ENCODE data around the gene LAMC1. TPM values are rescaled to one million over a fixed set of nuclear protein-coding genes. Genes with fewer than 3 reads are reported as not detected.

The LAMC1 gene
- total and polyA plus RNA-seq, 2 donors (not counting 1 experiment from before 2014, with no cell fraction given): 11.5 to 34.0 TPM

DNA sequence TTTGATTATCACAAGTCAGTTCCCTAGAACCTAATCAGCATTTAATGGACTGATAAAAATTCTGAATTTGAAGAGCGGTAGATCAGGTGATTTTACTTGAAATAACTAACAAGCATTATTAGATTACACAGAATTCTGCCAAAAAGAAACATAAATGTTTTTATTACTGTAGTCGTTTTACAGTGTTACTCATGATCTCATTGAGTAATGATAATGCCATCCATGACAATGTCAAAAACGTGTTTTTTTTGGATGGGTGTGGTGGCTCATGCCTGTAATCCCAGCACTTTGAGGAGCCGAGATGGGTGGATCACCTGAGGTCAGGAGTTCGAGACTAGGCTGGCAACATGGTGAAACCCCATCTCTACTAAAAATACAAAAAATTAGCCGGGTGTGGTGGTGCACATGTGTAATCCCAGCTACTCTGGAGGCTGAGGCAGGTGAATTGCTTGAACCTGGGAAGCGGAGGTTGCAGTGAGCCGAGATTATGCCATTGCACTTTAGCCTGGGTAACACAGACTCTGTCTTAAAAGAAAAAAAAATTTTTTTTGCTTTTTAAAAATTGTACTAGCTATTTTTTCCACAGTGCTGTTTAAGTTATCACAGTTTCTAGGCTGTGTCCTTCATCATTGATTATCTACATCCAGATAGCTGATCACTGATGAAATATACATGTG, 56.6 kb downstream of the LAMC1 start:
- no peaks in the 10 kb centered on the region for H3K9me3 Mint-ChIP-seq (ENCODE audit: insufficient read depth)
- Histone ChIP-seq H3K9ac (ENCODE audit: low read length) (no peak overlapping the region), H3K4me3 (ENCODE audit: control extremely low read depth in 1 of 5, extremely low read depth in 1 of 5, insufficient read depth in 1 of 5, low read depth in 2 of 5, low read length in 4 of 5) (no peak overlapping the region), H3K79me2 (ENCODE audit: control insufficient read depth, insufficient read depth, low read length) (peaks cover 90% of the 10 kb centered on the region), H3K9me3 (ENCODE audit: control extremely low read depth in 1 of 3, control insufficient read depth in 2 of 3, insufficient read depth in 1 of 3, low read length in 2 of 3) (no peaks in the 10 kb centered on the region), H2AFZ (ENCODE audit: insufficient read depth, low read depth, low read length, poor library complexity, severe bottlenecking) (no peak overlapping the region), H3K27me3 (replicated peaks in 1 of 4; ENCODE audit: control extremely low read depth in 1 of 4, control insufficient read depth in 3 of 4, insufficient read depth in 4 of 4, low read length in 3 of 4) (no peaks in the 10 kb centered on the region), H4K20me1 (ENCODE audit: control insufficient read depth, insufficient read depth, low read length, poor library complexity, severe bottlenecking) (peaks cover 47% of the 10 kb centered on the region), H3K4me1 (ENCODE audit: control insufficient read depth in 2 of 2, insufficient read depth in 2 of 2, low read length in 2 of 2) (peaks cover 0 to 5% of the 10 kb centered on the region in 2 donors), H3K27ac (ENCODE audit: low read length in 2 of 2) (no peak overlapping the region), H3K36me3 (replicated peaks in 1 of 2; ENCODE audit: control extremely low read depth in 1 of 2, control insufficient read depth in 1 of 2, extremely low read depth in 1 of 2, insufficient read depth in 2 of 2, low read length in 1 of 2) (no peaks in the 10 kb centered on the region), H3K4me2 (replicated peaks; ENCODE audit: low read depth, low read length, poor library complexity, severe bottlenecking) (no peak overlapping the region)
- TF ChIP-seq CTCF (IDR thresholded peaks at IDR 0.05) (no peak), EZH2 (IDR thresholded peaks at IDR 0.05; ENCODE audit: borderline replicate concordance, insufficient read depth, low read depth, low read length, poor library complexity, severe bottlenecking) (no peak)
- 90% methylated on average over 2 of the region's 8 CpGs for WGBS (ENCODE audit: insufficient coverage)
- ChIA-PET CTCF (no interaction called here), POLR2A (interaction anchor here (1.0 kb wide), 1 partner anchor 28 kb away, joined by 4 read pairs; no protein-coding TSS in a partner anchor)
- intact Hi-C loops (cut with micrococcal nuclease): no loop called here
- DNase-seq (no peak), ATAC-seq (ENCODE audit: low read depth) (no peak)
- no peak overlapping the region for H3K27ac Mint-ChIP-seq
- H3K27me3 Mint-ChIP-seq: peaks cover 11% of the 10 kb centered on the region
- peaks cover 23% of the 10 kb centered on the region for H3K4me1 Mint-ChIP-seq
- H3K4me3 Mint-ChIP-seq: no peak overlapping the region

DNA sequence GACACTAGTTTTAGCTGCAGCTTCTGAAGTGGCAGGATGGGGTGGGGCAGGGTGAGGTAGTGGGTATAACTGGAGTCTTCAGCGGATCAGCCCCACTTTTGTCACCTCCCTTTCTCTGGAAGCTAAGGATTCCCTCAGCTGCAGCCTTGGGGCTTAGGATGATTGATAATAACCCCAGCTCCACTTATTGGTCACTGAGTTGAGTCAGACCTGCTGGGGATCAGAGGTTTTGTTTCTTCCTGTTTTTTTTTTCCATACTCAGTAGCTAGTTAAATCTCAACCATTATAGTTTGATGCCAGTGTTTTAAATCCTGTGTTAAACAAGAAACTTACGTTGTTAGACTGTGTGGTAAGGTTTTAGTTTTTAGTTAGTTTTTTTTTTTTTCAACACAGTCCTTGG, 57.2 kb downstream of the LAMC1 start:
- TF ChIP-seq CTCF (IDR thresholded peaks at IDR 0.05): no peak
- no peak for TF ChIP-seq EZH2 (IDR thresholded peaks at IDR 0.05; ENCODE audit: borderline replicate concordance, insufficient read depth, low read depth, low read length, poor library complexity, severe bottlenecking)
- WGBS (ENCODE audit: insufficient coverage): 80% methylated on average over 1 of the region's 2 CpGs
- H3K9me3 ChIP-seq (ENCODE audit: control extremely low read depth in 1 of 3, control insufficient read depth in 2 of 3, insufficient read depth in 1 of 3, low read length in 2 of 3): no peaks in the 10 kb centered on the region
- no peak overlapping the region for H3K4me3 ChIP-seq (ENCODE audit: control extremely low read depth in 1 of 5, extremely low read depth in 1 of 5, insufficient read depth in 1 of 5, low read depth in 2 of 5, low read length in 4 of 5)
- POLR2A ChIA-PET: interaction anchor here (1.0 kb wide), 1 partner anchor 29 kb away, joined by 4 read pairs; no protein-coding TSS in a partner anchor
- H3K27me3 ChIP-seq (replicated peaks in 1 of 4; ENCODE audit: control extremely low read depth in 1 of 4, control insufficient read depth in 3 of 4, insufficient read depth in 4 of 4, low read length in 3 of 4): no peaks in the 10 kb centered on the region
- Mint-ChIP-seq H3K4me3 (no peak overlapping the region), H3K9me3 (ENCODE audit: insufficient read depth) (no peaks in the 10 kb centered on the region), H3K27ac (no peak overlapping the region), H3K4me1 (peaks cover 26% of the 10 kb centered on the region), H3K27me3 (peaks cover 10% of the 10 kb centered on the region)
- no peak overlapping the region for H3K4me2 ChIP-seq (replicated peaks; ENCODE audit: low read depth, low read length, poor library complexity, severe bottlenecking)
- CTCF ChIA-PET: no interaction called here
- DNase-seq (no peak), ATAC-seq (ENCODE audit: low read depth) (no peak)
- no peaks in the 10 kb centered on the region for H3K36me3 ChIP-seq (replicated peaks in 1 of 2; ENCODE audit: control extremely low read depth in 1 of 2, control insufficient read depth in 1 of 2, extremely low read depth in 1 of 2, insufficient read depth in 2 of 2, low read length in 1 of 2)
- no peak overlapping the region for H3K27ac ChIP-seq (ENCODE audit: low read length in 2 of 2)
- peaks cover 0 to 9% of the 10 kb centered on the region in 2 donors for H3K4me1 ChIP-seq (ENCODE audit: control insufficient read depth in 2 of 2, insufficient read depth in 2 of 2, low read length in 2 of 2)
- no peak overlapping the region for H2AFZ ChIP-seq (ENCODE audit: insufficient read depth, low read depth, low read length, poor library complexity, severe bottlenecking)
- H3K79me2 ChIP-seq (ENCODE audit: control insufficient read depth, insufficient read depth, low read length): peaks cover 90% of the 10 kb centered on the region
- H4K20me1 ChIP-seq (ENCODE audit: control insufficient read depth, insufficient read depth, low read length, poor library complexity, severe bottlenecking): peaks cover 47% of the 10 kb centered on the region
- intact Hi-C loops (cut with micrococcal nuclease): no loop called here
- no peak overlapping the region for H3K9ac ChIP-seq (ENCODE audit: low read length)

Measured in B cell (primary cell).